ENCODE measurements around the gene CMIP. TPM values are rescaled to one million over a fixed set of nuclear protein-coding genes. Genes with fewer than 3 reads are reported as not detected.
A peak's percentile ranks its signal among the peaks of the same experiment; 100 is the strongest.

The CMIP gene
- polyA plus RNA-seq, 1 donor: 44.3 TPM

DNA sequence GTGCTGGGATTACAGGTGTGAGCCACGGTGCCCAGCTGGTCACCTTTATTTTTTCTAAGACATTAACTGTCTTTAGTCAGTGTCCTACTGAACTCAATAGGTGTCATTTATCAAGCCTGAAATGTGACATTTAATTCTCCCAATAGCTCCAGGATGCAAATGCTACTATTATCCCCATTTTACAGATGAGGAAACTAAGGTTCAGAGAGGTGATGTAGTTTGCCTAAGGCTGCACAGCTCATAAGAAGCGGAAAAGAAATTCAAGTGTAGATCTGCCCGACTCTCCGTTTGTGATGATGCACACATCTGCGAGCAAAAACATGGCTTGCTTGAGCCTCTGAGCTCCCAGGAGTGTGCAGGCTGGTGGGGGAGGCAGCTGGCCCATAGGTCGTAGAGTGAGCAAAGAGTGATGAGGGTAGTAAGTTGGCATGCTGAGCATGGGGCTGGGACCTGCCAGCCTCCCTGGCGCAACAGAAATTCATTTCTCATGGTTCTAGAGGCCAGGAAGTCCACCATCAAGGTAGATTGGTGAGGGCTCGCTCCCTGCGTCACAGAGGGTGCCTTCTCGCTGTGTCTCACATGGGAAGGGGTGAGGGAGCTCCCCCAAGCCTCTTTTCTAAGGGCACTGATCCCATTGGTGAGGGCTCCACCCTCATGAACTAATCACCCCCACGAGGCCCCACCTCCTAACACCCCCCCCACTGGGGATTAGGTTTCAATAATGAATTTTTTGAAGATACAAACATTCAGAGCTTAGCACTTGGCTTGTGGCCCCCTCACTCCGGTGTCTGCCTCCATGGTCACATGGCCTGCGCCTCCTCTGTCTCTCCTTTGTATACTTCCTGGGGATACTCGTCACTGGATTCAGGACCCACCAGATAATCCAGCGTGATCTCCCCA lies 193.0 kb downstream of the CMIP start:
- DNase-seq: no peak

DNA sequence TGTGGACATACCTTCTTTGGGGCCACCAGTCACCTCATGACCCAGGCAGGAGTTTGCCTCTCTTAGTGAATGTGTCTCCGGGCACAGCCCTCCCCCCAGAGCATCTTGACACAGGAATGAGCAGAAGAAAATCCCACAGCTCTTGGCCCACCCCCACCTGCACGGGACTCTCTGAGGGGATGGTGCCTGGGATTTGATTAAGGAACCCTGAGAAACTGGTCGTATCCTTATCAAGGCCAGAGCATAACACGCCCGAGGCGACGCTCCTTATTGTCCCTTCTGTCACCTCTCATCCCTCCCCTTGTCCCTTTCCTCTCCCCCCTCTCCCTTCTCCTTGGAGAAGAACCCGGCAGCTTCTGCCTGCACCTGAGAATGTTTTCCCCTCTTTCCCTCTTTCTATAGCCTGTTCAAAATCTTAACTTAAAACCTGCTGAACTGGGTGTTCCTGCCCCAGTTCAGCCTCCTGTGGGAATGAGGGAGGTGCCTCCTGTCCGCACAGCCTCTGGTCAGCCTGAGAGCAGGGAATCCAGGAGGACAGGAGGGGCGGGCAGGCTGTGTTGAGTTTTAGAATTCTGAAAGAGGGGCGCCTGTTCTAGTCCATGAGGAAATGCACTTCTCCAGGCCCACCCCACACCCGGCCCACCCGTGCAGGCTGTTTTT lies 193.8 kb downstream of the CMIP start:
- no peak for DNase-seq

DNA sequence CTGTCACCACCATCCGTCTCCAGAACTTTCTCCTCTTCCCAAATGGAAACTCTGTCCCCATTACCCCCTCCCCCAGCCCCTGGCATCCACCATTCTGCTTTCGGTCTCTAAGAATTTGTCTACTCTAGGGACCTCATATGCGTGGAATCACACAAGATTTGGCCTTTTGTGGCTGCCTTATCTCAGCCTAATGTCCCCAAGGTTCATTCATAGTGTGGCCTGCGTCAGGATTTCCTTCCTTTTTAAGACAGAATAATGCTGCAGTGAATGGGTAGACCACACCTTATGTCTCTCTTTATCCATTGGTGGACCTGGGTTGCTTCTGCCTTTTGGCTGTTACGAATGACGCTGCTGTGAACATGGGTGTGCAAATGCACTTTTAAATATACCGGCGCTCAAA lies 194.7 kb downstream of the CMIP start:
- no peak for DNase-seq

DNA sequence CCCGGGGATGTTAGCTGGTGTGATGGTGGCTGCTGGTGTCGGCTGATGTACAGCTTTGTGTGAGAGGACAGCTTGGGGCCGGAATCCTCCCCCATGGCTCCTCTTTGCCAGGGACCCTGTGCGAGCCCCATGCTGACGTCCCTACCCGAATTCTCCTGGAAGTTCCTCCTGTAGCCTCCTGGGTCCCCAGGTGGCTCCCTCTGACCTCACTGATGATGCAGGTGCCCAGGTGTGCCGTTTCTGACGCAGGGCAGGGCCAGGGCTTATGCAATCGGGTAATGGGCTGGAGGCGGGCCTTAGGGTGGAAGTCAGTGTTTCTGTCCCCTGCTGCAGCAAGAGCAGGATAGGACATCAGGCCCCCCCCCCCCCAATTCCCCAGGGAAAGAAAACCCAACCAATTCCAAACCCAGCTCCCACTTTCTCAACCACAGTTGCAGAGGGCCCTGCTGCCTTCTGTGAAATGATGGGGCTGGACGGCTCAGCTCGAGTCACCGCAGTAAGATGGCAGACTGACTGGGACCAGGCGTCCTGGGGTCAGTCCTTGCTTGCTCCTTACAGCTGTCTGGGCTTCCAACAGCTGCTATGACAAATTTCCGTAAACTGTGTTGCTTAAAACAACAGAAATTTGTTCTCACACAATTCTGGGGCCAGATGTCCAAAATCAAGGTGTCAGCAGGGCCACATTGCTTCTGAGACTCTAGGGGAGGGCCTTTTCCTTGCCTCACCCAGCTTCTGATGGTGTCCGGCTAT lies 195.5 kb downstream of the CMIP start:
- no peak for DNase-seq

DNA sequence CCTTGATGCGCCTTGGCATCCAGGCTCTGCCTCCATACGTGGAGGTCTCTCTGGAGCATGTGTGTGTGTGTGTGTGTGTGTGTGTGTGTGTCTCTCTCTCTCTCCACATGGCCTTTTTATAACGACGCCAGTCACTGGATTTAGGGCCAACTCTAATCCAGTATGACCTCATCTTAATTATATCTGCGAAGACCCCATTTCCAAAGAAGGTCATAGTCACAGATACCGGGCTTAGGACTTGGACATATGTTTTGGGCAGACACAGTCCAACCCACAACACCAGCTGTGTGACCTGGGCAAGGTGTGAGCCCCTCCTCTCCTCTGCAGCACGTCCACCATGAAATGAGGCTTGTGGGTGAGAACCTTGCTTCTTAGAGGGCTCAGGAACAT lies 196.1 kb downstream of the CMIP start:
- DNase-seq: no peak

DNA sequence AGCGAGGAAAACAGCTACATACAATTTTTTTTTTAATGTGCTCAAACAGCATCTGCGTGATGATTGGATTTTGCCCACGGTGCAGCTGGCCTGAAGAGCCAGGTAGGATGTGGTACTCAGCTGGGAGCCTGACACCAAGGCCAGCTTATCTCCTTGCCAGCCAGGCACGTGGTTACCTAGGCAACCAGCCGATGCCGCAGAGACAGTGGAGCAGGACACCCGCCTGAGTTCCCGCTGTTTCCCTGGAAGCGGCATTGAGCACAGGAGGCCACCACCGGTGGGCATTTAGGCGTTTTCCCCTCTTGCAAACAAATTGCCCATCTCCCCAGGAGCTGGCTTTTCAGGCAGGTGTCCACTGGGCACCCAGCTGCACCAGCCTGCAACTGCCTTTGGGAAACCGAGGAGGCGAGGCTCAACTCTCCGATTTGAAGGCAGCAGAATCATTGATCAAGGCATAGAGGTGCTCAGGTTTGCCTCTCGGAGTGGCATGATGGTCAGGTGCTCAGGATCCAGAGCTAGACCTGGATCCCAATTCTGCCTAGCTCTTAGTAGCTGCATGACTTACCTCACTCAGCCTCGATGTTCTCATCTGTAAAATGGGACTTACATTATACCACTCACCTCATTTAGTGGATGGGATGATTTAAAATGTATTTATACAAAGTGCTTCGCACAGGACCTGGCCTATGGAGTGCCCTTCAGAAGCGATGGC lies 196.9 kb downstream of the CMIP start:
- no peak for DNase-seq

DNA sequence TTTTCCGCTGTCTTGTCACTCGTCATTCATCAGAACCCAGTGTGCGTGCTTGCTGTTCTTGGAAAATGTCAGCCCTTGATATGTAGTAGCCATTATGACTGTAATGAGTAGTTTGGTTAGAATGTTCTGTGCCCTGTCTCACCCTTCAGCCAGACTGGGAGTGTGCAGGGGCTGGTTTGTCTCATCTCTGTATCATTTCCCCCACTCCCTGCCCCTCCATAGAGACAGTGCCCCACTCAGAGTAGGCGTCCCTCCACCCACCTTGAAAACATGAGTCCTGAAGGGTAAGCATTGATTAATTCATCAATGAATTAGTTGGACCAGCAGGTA lies 197.5 kb downstream of the CMIP start:
- DNase-seq: no peak

DNA sequence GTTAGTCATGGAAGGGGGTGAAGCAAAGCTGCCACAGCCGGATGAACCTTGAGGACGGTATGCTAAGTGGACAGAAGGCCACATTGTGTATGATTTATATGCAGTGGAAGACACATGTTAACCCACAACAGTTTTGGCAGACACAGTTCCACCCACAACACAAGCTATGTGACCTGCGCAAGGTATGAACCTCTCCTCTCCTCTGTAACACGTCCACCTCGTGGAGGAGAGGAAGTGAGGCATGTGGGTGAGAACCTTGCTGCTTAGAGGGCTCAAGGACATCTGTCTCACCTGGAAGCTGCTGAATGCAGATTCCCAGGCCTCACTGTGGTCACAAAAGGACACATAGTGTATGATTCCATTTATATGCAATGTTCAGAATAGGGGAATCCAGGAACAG lies 198.3 kb downstream of the CMIP start:
- no peak for DNase-seq

DNA sequence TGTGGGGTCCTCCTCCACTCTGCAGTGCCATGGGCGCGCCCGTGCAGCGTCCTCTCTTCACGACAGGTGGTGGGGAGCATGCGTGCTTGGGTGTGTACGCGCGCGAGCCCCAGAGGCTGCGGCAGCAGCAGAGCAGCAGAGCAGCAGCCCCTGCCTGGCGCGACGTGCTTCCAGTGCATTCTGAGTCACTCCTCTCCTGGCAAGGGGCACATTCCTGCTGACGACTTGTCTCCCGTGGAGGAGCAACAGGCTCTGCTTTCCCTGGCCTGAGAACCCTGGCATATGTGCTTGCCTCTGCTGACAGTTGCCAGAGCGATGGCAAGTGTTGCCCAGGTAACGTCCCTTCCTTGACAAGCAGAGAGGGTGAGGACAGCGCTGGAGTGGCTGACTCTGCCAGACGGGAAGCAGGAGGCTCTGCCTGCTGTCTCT lies 200.7 kb downstream of the CMIP start:
- DNase-seq: no peak

DNA sequence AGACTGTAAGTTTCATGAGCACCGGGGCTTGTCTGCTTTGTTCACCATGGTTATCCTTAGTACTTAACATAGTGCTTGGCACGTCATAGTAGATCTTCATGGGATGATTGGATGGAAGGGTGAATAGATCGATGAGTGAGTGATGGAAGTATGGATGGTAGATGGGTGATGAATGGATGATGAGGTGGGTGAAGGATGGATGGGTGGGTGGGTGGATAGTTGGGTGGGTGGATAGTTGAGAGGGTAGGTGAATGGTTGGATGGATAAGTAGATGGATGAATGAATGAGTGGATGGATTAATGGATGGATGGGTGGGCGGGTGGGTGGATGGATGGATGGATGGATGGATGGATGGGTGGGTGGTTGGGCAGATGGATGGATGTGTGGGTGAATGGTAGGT lies 201.3 kb downstream of the CMIP start:
- no peak for DNase-seq

DNA sequence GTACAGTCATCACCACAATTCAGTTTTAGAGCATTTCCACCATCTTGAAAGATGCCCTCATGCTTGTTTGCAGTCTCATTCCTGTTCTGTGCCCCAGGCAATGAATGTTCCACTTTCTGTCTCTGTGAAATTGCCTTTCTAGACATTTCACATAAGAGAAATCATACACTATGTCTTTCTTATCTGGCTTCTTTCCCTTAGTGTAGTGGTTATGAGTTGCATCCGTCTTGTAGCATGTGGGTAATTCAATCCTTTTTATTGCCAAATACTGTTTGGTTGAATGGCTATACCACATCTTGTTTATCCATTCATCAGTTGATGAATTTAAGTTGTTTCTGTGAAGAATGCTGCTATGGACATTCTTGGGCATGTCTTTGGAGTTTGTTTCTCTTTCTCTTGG lies 202.0 kb downstream of the CMIP start:
- DNase-seq: no peak

DNA sequence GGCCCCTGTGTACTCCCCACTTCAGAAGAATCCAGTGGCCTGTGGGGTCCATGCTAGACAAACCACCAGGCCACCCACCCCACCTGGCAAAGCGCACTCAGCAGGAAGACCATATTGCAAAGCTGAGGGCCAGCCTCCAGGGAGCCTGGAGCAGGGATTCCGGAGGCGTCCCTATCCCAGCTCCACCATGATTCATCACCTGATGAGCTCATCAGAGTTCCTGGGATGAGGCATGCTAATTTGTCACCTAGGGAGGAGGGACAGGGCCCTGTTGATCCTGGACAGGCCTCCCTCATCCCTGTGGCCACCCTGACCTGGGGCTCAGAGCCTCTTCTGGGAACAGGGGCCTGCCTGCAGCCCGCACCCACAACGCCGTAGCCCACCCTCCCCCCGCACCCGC lies 202.9 kb downstream of the CMIP start:
- DNase-seq: no peak

DNA sequence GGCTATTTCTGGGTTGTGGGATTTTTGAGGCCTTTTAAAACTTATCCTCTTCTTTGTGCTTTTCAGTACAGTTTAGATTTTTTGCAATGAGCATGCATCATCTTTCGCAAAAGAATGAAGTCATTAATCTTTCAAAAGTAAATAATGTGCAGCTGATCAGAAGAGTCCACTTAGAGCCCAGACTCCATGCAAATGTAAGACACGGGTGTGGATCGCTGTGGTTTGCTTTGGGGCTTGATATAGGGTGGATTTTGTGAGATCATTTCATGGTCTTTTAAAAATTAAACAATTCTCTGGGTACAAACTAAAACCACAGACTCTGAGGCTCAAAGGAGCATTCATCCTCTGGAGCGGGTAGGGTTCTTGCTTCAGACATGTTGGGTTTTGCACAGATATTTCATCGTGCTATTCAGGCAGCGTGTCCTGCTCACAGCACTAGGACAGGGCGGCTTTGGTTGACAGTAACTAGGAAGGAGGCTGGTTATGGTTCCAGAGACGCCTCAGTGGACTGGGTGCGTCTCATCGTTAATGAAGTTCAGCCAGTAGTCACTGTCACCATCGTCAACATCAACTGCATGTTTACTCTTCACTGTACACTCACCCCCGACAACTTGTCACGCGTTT lies 205.1 kb downstream of the CMIP start:
- DNase-seq: no peak

DNA sequence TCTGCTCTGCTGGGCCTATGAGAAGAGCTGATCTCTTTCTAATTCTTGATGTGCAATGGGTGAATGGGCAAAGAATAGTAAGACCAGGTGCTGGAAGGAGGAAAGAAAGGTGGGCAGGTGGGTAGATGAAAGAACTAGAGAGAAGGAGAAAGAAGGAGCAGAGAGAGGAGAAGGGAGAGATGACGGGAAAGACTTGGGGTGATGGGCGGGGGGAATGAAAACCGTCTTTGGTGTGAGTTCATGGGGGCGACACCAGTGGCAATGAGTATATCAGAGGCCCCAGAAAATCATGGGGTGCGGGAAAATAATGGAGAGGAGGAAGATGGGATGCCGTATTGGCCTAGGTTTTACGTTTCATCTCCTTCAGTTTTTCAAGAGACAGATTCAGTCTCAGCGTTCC lies 205.7 kb downstream of the CMIP start:
- DNase-seq: no peak

DNA sequence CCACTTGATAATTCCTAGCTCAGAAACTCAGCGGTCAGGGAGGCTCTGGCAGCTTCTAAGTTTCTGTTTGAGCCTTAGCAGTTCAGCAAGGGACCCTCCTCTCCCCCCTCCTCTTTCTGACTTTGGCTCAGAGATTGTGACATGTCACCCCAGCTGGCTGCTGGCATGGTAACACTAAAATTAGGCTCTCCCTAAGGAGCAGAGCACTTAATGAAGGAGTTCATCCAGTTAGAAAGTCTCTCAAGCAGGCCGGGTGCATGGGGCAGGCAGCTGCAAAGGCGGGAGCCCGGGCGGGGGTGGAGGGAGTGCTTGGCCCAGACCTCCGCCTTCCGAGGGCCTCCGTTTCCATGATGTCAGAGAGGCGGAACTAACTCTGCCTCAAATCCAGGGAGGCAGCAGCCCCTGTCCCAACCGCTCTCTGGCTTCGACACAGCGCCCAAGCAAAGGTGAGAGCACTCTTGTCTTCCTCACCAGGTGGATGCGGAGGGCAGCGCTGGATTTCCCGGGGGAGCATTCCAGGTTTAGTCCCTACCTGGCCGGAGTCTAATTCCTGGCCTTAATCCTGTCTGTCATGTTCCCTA lies 206.5 kb downstream of the CMIP start:
- peak; percentile 87 for DNase-seq

DNA sequence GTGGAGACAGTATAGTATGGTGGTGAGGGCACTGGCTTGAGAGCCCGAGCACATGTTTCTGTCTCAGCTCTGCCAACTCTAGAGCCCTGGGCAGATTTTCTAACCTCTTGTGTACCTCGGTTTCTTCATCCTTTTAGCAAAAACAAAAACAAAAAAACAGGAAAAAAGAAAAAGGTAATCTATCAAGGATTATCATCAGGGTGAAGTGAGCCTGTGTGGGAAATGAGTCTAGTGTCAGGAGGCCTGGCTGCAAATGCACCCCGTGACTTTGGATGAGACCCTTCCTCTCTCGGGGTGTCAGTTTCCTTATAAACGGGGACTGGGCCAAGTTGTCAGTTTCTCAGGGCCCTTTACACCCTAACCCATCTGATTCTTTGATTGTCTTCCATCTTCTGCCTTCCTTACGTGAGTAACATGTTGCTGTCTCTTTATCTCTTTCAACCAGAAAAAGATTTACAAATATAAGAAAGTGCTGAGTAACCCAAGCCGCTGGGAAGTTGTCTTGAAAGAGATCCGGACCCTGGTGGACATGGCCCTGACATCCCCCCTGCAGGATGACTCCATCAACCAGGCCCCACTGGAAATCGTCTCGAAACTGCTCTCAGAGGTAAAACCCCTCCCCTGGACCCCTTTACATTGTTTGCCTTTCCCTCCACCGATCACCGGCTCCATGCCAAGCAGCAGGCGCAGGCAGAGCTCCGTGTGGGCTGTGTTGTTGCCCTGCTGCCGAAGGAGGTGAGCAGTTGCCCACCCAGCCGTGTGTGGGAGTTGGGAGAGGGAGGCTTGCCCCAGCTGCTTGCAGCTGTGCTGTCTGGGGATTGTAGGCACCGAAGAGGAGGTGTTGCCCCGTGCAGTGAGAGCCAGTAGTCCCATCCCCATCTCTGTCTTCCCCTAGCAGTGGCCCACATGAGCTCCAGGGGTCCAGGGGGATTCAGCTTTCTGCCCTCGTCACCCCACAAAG lies 207.4 kb downstream of the CMIP start:
- DNase-seq: no peak

DNA sequence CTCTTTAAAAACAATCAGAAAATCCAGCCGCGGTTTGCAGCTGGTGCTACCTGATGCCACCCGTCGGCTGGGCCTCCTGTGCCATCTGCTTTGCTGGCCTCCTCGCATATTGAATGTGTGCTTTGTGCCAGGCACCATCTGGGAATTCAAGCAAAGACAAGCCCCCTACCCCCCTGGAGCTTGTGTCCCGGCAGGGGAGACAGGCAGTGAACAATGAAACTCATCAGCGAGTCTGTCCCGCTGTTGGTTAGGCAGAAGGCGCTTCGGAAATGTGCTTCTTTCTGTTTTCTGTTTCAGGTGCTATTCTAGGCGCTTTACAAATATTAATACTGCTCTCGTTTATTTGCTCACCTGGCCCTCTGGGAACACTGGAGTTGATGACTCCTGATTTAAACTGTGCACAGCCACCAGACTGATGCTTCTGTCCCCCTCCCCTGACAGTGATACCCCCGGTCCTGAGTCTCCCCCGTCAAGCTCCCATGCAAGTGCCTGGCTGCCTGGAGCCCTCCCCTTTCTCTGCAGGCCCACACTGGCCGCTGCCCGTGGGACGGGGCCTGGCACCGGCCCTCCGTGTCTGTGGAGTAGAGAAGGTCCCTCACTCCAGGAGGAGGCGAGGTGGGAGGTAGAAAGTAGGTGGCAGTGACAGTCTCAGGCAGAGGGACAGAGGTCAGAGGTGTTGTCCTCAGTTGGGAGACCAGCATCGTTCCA lies 208.3 kb downstream of the CMIP start:
- DNase-seq: no peak

DNA sequence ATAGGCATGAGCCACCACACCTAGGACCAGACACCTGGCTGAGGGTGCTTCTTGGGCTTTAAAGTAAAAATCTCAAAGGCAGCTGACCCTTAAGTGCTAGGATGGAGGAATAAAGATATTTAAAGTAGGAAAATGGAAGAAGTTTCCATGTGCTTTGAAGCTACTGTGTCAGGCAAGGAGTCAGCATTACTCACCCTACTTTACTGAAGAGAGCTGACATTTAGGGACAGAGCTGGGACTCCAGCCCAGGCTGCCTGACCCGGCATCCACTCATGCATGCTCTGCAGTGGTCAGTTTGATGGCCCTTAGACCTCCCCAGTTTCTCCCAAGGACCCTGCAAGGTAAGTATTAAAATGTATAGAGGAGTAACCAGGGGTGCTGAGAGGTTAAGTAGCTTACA lies 209.7 kb downstream of the CMIP start:
- DNase-seq: no peak

DNA sequence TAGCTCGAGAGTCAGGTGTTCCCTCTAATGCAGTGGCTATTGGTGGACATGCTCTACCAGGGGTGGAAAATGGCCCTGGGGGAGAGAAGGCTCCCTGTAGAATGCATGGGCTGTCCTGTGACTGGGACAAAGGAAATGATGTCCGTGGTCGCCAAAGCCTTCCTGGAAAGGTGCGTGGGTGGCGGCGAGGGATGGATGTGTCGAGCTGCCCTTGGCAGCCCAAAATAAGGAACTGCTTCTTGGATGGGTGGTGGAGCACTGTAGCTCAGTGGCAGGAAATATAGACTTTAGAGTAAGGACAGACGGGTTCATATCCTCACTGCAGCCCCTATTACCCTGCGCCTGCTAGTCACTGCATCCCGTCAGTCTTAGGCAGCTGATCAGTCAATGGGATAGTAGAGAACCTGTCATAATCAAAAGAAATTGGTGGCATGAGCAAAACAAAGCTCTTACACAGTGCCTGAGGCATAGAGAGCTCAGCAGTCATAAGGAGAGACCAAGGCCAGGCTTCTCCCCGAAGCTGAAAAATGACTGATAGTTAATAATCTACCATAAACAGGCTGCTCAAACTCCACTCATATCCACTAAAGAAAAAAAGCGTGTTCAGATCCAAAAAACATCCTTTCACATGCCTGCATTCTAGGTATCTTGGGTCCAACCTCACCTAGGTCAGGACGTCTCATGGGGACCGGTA lies 211.0 kb downstream of the CMIP start:
- no peak for DNase-seq
